Fibroblast of peridontal ligament (primary cell): ENCODE data around the gene EIF4ENIF1.
"Not testable (repeated sequence)": the region's sequence is repeated elsewhere in the genome, so short reads cannot be mapped to it uniquely, and the experiment has no call there.

Source experiments
- DNase-seq: peaks from one replicate; pipeline ENCODE4 v3.0.0-alpha.2; 2010; ENCODE audit errors: extremely low read depth

The EIF4ENIF1 gene

GRCh38 chr22:31445642-31446041, 44.0 kb downstream of the EIF4ENIF1 start:
- DNase-seq, result no peak

- no peak for DNase-seq
Measured at GRCh38 chr22:31443516-31443915, 46.1 kb downstream of the EIF4ENIF1 start.

- DNase-seq, result no peak
Measured at GRCh38 chr22:31442768-31443489, 46.7 kb downstream of the EIF4ENIF1 start.

GRCh38 chr22:31441652-31442051, 48.0 kb downstream of the EIF4ENIF1 start:
- DNase-seq, result no peak

DNA sequence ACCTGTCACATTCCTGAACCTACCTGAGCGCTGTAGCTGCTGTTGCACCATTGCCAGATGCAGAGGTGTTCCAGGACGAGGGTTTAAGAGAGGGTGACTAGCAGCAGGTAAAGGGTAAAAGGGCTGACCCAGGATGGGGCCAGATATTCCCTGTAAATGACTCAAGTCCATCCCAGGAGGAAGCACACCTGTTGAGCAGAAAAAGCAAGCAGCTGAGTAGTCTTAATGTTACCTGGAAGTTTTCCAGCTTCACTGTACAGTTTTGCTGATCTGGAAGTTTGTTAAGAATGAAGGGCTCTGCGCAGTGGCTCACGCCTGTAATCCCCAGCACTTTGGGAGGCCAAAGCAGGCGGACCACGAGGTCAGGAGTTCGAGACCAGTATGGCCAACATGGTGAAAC, 49.0 kb downstream of the EIF4ENIF1 start:
- no peak for DNase-seq

GRCh38 chr22:31439808-31440207, 49.8 kb downstream of the EIF4ENIF1 start:
- DNase-seq, result no peak

- peak; percentile 83 for DNase-seq
Measured at GRCh38 chr22:31436132-31436531, 53.5 kb downstream of the EIF4ENIF1 start.

- DNase-seq, result no peak
Measured at GRCh38 chr22:31431950-31432349, 57.7 kb downstream of the EIF4ENIF1 start.

- no peak for DNase-seq
Measured at GRCh38 chr22:31425331-31426050, 64.2 kb downstream of the EIF4ENIF1 start.

DNA sequence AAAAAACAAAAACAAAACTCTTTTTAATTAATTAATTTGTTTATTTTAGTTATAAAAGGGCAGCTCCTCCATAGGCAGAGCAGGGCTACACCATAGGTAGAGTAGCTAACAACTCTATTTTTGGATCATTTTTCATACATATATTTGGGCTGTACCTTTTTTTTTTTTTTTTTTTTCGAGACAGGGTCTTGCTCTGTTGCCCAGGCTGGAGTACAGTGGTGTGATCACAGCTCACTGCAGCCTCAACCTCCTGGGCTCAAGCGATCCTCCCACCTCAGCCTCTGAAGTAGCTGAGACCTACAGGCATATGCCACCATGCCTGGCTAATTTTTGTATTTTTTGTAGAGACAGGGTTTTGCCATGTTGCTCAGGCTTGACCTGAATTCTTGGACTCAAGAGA, 87.3 kb downstream of the EIF4ENIF1 start:
- not testable (repeated sequence) for DNase-seq

DNA sequence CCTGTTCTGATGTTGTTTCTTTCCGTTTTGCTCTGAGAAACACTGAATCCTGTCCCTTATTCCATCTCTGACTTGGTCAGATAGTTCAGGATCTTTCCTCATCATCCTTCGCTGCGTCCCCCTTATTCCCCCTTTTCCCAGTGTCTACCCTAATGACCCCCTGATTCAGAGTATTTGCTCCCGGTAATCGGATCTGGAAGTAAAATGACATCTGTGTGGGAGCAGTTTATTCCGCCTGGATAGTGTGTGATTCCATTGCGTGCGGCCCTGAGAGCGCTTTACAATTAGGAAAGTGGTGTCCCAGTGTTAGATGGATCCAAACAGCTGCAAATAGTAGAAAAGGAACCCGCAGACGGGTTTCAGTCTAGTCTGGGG, 89.6 kb downstream of the EIF4ENIF1 start:
- peak; percentile 34 for DNase-seq

GRCh38 chr22:31399211-31400022, 90.2 kb downstream of the EIF4ENIF1 start, which contains the start of gene DRG1:
Gene DRG1 (plus strand): TSS chr22:31399604. CDS start chr22:31399684, 80 bp downstream.
- peak; percentile 93 for DNase-seq

GRCh38 chr22:31398231-31398630, 91.4 kb downstream of the EIF4ENIF1 start:
- peak; percentile 77 for DNase-seq

GRCh38 chr22:31394326-31394725, 95.3 kb downstream of the EIF4ENIF1 start:
- peak; percentile 20 for DNase-seq

- no peak for DNase-seq
Measured at GRCh38 chr22:31393893-31394292, 95.7 kb downstream of the EIF4ENIF1 start.
